PC-9 (cell line): Measurements from ENCODE around the gene CUX1. TPM values are rescaled to one million over a fixed set of nuclear protein-coding genes. Genes with fewer than 3 reads are reported as not detected.

Experiments
- BruUV-seq: library from RNA; stranded (reverse); fragments of 400-500 nt; replicated peaks from 2 replicates; lab custom pipeline; 2021; lab: Mats Ljungman, UMichigan
- CTCF ChIA-PET: fragments of 300-600 bp; sonication (Branson Sonifier 250); formaldehyde crosslinking; loops from one replicate; lab custom pipeline; 2022; ENCODE audit warnings: antibody characterized with exemption; lab: Charles Lee
- POLR2A ChIA-PET: fragments of 300-600 bp; sonication (Branson Sonifier 250); formaldehyde crosslinking; loops from one replicate; lab custom pipeline; 2022; ENCODE audit warnings: antibody characterized with exemption; ENCODE audit not compliant: unreplicated experiment; lab: Charles Lee
- DNase-seq, 2 experiments: peaks; one replicate each; pipeline versions ENCODE4 v3.0.0 to v3.0.0-alpha.2; 2015 to 2022; ENCODE audit warnings: mixed read lengths in 1 of 2
- H2AFZ ChIP-seq: fragments of 200-600 bp; sonication (generic); 2 replicates; pipeline ENCODE4 v1.8.1; 2017; ENCODE audit warnings: antibody characterized with exemption
- H3F3A ChIP-seq: fragments of 200-600 bp; sonication (generic); 2 replicates; pipeline ENCODE4 v1.8.1; 2017; ENCODE audit warnings: antibody characterized with exemption, mild to moderate bottlenecking, low read depth; ENCODE audit not compliant: insufficient read depth
- H3K27ac ChIP-seq: fragments of 200-600 bp; sonication (generic); 2 replicates; pipeline ENCODE4 v1.6.1; 2016; ENCODE audit warnings: mixed run types
- H3K27me3 ChIP-seq: fragments of 200-600 bp; sonication (generic); 2 replicates; pipeline ENCODE4 v1.6.1; 2016; ENCODE audit warnings: low read depth, mixed run types; ENCODE audit not compliant: insufficient read depth
- H3K36me3 ChIP-seq: fragments of 200-600 bp; sonication (generic); 2 replicates; pipeline ENCODE4 v1.6.1; 2016; ENCODE audit warnings: low read depth, mixed run types
- H3K4me1 ChIP-seq: fragments of 200-600 bp; sonication (generic); replicated peaks from 2 replicates; pipeline ENCODE4 v1.6.1; 2016; ENCODE audit warnings: mixed run types; ENCODE audit not compliant: insufficient read depth
- H3K4me2 ChIP-seq: fragments of 200-600 bp; sonication (generic); 2 replicates; pipeline ENCODE4 v1.6.1; 2017; ENCODE audit warnings: mixed run types
- H3K4me3 ChIP-seq: fragments of 200-600 bp; sonication (generic); 2 replicates; pipeline ENCODE4 v1.6.1; 2016; ENCODE audit warnings: mixed run types
- H3K79me2 ChIP-seq: fragments of 200-600 bp; sonication (generic); 2 replicates; pipeline ENCODE4 v1.6.1; 2017; ENCODE audit warnings: low read depth, mixed run types
- H3K9me2 ChIP-seq: fragments of 200-600 bp; sonication (generic); 2 replicates; pipeline ENCODE4 v1.8.1; 2017; ENCODE audit warnings: mild to moderate bottlenecking; ENCODE audit not compliant: insufficient read depth
- H3K9me3 ChIP-seq: fragments of 200-600 bp; sonication (generic); 2 replicates; pipeline ENCODE4 v1.8.1; 2016; ENCODE audit warnings: low read depth; ENCODE audit not compliant: insufficient read depth
- H4K20me1 ChIP-seq: fragments of 200-600 bp; sonication (generic); 2 replicates; pipeline ENCODE4 v1.8.1; 2017; ENCODE audit not compliant: insufficient read depth
- CTCF ChIP-seq: fragments of 200-600 bp; sonication (generic); conservative IDR thresholded peaks from 2 replicates; pipeline ENCODE4 v1.6.1; 2017; ENCODE audit warnings: mixed run types, antibody characterized with exemption, mild to moderate bottlenecking, moderate library complexity
- EZH2 ChIP-seq: fragments of 200-600 bp; sonication (generic); IDR thresholded peaks from 2 replicates; pipeline ENCODE4 v1.8.0; 2017; ENCODE audit warnings: antibody characterized with exemption, low read depth
- intact Hi-C: fragments of 100-400 bp; cut with micrococcal nuclease; formaldehyde crosslinking; loops from one replicate; pipeline ENCODE4 v1.10.0; 2022; ENCODE audit not compliant: unreplicated experiment
- total RNA-seq: library from RNA; stranded (reverse); gene quantifications from 2 replicates; pipeline ENCODE4 v1.2.3, GENCODE V29; 2021

Gene CUX1
- total RNA-seq, 1 experiment from 2014 or later = 83.3 TPM

DNA sequence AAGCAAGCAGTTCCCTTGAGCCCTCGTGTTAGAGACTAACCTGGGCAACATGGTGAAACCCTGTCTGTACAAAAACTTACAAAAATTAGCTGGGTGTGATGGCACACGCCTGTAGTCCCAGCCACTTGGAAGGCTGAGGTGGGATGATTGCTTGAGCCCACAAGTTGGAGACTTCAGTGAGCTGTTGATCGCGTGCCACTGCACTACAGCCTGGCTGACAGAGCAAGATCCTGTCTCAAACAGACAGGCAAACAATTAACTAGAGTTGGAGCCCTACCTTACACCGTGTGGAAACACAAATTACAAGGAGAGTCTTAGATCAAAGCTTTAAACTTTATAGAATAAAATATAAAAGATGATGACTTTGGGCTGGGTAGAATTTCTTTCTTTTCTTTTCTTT is 219.5 kb downstream of the CUX1 start:
- Histone ChIP-seq H3K4me1 (peaks cover 3% of the 10 kb centered on the region), H3K4me2 (no peak overlapping the region), H3K36me3 (no peaks in the 10 kb centered on the region), H4K20me1 (no peaks in the 10 kb centered on the region), H2AFZ (no peak overlapping the region), H3K27me3 (no peaks in the 10 kb centered on the region), H3F3A (no peaks in the 10 kb centered on the region; the same call in 1 of the 2 replicates), H3K9me3 (no peaks in the 10 kb centered on the region), H3K27ac (no peak overlapping the region), H3K4me3 (no peak overlapping the region), H3K9me2 (no peaks in the 10 kb centered on the region), H3K79me2 (no peaks in the 10 kb centered on the region)
- intact Hi-C loops = no loop called here
- CTCF ChIA-PET = interaction anchor here (0.7 kb wide), 1 partner anchor 156 kb away, joined by 5 read pairs; no protein-coding TSS in a partner anchor
- DNase-seq = no peak
- POLR2A ChIA-PET = no interaction called here
- TF ChIP-seq CTCF = no peak
- no TSS peak for BruUV-seq

DNA sequence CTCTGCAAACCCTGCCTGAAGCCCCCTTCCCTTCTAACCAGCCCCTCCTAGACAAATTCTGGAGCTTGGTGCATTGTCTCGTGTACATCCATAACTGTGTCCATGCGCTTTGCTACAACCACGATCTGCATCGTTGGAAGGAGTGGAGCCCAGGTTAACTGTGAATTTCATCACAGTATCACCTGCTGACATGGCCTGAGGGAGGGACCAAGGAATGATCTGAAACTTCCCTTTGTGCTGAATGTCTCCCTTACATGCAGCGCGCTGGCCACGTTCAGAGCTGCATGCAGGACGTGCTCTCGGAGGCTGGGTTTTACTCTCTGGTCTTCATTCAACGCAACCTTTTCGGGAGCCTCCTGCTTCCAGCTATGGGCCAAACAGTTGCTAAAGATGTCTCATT is 222.3 kb downstream of the CUX1 start:
- H3K36me3 ChIP-seq = no peaks in the 10 kb centered on the region
- no peaks in the 10 kb centered on the region for H3K79me2 ChIP-seq
- no peaks in the 10 kb centered on the region; the same call in 1 of the 2 replicates for H3F3A ChIP-seq
- H3K27ac ChIP-seq = no peak overlapping the region
- TF ChIP-seq CTCF (no peak), EZH2 (no peak)
- no peak overlapping the region for H2AFZ ChIP-seq
- no peak overlapping the region for H3K4me2 ChIP-seq
- CTCF ChIA-PET = no interaction called here
- H3K9me3 ChIP-seq = no peaks in the 10 kb centered on the region
- peaks cover 6% of the 10 kb centered on the region for H3K4me1 ChIP-seq
- H4K20me1 ChIP-seq = no peaks in the 10 kb centered on the region
- no peaks in the 10 kb centered on the region for H3K9me2 ChIP-seq
- no peaks in the 10 kb centered on the region for H3K27me3 ChIP-seq
- DNase-seq = no peak
- POLR2A ChIA-PET = no interaction called here
- intact Hi-C loops = no loop called here
- H3K4me3 ChIP-seq = no peak overlapping the region
- no TSS peak for BruUV-seq

GRCh38 chr7:102040569-102040968 is 223.1 kb downstream of the CUX1 start:
- BruUV-seq = no TSS peak
- Histone ChIP-seq H3K79me2 (no peaks in the 10 kb centered on the region), H3K9me3 (no peaks in the 10 kb centered on the region), H3K36me3 (no peaks in the 10 kb centered on the region), H2AFZ (no peak overlapping the region), H3K27me3 (no peaks in the 10 kb centered on the region), H4K20me1 (no peaks in the 10 kb centered on the region), H3K4me3 (no peak overlapping the region), H3K4me1 (peaks cover 6% of the 10 kb centered on the region), H3F3A (no peaks in the 10 kb centered on the region; the same call in 1 of the 2 replicates), H3K27ac (no peak overlapping the region), H3K9me2 (no peaks in the 10 kb centered on the region), H3K4me2 (no peak overlapping the region)
- ChIA-PET POLR2A (no interaction called here), CTCF (no interaction called here)
- intact Hi-C loops = no loop called here
- no peak for DNase-seq
- TF ChIP-seq CTCF (no peak), EZH2 (no peak)
